ENCODE results near the gene TMEM61.

GRCh38 chr1:55000110-55001085, 20.0 kb downstream of the TMEM61 start:
- TF ChIP-seq CTCF (conservative IDR thresholded peaks at IDR 0.05; ENCODE audit: low read depth, low read length) (no peak), EZH2 (IDR thresholded peaks at IDR 0.05; ENCODE audit: low read length, unreplicated experiment) (no peak)

All from PC-3 (cell line).